NCI-H2107 treated with DMSO at 0.1 percent for 48 hours (cell line): ENCODE data around the gene MOGAT3.

Experiments
- DNase-seq: peaks from one replicate; lab custom pipeline; 2025; ENCODE audit not compliant: unreplicated experiment; lab: John Stamatoyannopoulos, UW

MOGAT3 gene, protein sequence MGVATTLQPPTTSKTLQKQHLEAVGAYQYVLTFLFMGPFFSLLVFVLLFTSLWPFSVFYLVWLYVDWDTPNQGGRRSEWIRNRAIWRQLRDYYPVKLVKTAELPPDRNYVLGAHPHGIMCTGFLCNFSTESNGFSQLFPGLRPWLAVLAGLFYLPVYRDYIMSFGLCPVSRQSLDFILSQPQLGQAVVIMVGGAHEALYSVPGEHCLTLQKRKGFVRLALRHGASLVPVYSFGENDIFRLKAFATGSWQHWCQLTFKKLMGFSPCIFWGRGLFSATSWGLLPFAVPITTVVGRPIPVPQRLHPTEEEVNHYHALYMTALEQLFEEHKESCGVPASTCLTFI

GRCh38 chr7:101200862-101201599 is at the start of gene MOGAT3:
Gene MOGAT3, minus strand, starts transcription at chr7:101201036. Its CDS starts 182 bp downstream, at chr7:101200854.
- DNase-seq = no peak

DNA sequence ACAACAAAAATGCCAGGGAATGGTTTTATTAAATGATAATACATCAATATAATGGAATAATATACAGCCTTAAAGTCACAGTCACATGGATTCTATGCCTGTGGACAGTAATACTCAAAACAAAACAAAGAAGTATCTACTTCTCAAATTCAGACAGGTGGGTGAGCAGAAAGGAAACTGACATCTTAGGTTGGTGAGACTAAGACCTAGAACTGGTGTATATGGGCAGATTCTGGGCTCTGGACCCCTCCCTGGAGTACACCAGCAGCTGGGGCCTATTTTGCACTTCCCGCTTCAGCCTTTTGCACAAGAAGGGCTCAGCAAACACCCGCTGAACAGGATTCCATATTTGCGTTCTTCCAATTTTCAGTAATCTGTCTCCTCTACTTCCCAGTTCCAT is 49.5 kb upstream of the MOGAT3 start:
- DNase-seq = no peak

DNA sequence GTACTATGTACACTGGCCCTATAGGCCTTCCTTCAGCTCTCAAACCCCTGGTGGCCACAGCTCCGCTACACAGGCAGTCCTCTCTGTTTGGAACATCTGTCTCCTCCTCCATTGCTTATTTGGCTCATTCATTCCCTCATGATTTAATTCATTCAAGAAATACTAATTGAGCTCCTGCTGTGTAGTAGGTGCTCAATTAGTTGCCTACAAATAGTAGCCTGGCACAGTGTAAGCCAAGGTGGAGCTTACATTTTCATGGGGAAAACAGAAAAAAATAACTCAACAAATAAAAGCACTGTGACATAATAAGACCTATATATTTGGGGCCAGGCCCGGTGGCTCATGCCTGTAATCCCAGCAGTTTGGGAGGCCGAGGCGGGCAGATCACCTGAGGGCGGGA is 47.4 kb upstream of the MOGAT3 start:
- DNase-seq = no peak

DNA sequence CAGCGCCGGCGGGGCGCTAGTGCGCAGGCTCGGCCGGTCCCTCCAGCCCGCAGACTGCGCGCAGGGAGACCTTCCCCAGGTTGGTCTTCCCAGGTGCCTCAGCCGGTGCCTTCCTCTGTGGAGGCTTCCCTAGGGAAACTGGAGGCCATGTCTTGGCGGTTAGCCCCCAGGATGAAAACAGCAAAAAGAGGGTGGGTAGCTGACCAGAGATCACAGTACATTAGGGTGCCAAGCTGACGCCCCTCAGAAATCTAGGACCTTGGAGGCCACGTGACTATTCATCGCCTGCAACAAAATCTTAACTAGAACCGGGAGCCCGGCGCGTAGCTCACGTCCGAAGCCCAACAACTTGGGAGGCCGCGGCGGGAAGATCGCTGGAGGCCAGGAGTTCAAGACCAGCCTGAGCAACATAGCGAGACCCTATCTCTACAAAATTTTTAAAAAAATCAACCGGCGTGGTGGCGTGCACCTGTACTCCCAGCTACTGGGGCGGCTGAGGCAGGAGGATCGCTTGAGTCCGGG is 44.4 kb upstream of the MOGAT3 start:
- DNase-seq = no peak

GRCh38 chr7:101244375-101245146 is 43.7 kb upstream of the MOGAT3 start, which contains the start of gene FIS1:
Gene FIS1, minus strand, starts transcription at chr7:101245081. Its CDS starts 77 bp downstream, at chr7:101245004.
- peak; percentile 87 for DNase-seq

- no peak for DNase-seq
These were observed 43.0 kb upstream of the MOGAT3 start for GRCh38 chr7:101243646-101244374.

DNA sequence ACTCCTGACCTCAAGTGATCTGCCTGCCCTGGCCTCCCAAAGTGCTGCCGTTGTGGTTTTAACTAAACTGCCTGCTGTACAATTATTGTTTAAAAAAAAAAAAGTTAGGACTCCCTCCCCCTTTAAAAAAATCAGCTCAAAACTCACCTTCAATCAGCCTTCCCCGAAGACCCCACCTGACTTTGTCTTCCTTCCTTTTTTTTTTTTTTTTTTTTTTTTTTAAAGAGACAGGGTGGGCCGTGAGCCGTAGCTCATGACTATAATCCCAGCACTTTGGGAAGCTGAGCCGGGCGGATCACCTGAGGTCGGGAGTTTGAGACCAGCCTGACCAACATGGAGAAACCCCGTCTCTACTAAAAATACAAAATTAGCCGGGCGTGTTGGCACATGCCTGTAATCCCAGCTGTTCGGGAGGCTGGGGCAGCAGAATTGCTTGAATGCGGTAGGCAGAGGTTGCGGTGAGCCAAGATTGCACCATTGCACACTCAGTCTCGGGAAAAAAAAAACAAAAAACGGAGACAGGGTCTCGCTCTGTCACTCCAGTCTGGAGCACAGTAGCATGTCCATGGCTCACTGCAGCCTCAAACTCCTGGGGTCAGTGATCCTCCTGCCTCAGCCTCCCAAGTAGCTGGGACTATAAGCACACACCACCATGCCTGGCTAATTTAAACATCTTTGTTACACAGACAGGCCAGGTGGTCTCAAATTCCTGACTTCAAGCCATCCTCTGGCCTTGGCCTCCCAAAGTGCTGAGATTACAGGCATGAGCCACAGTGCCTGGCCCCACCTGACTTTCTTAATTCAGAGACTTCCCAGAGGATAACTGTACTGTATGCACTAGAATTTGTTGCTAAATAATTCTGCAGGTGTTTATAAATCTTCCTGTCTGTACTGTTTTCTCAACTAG is 40.9 kb upstream of the MOGAT3 start:
- DNase-seq = no peak

GRCh38 chr7:101241015-101241363 is 40.2 kb upstream of the MOGAT3 start:
- no peak for DNase-seq

DNA sequence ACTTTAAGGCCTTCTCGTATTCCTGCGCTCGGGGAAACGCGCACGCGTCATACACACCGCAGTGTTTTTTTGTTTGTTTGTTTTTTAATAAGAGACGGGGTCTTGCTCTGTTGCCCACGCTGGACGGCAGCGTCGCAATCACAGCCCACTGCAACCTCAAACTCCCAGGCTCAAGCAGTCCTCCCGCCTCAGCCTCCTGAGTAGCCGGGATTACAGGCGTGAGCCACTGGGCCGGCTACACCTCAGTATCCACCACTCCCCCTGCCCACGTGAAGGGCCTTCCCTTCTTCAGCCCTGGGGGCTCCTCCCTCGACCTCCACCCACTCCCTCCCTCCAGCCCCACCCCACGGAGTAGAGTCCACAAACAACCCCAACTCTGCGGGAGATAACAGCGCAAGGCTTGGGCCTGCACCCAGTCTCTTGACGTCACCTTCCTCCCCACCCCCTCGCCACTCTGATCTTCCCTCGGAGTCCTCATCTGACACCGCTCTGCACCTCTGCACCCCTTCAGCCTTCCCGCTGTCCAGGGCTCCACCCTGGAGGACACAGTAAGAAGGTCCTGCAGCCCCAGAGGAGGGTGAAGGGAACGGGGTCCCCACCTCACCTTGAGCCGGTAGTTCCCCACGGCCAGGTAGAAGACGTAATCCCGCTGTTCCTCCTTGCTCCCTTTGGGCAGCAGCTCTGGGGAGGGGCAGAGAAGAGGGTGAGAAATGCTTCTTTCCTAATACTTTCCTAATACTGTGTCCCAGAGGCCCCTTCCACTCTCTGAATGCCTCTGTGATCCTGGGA is 39.6 kb upstream of the MOGAT3 start:
- DNase-seq = no peak

GRCh38 chr7:101239951-101240220 is 39.0 kb upstream of the MOGAT3 start:
- no peak for DNase-seq

DNA sequence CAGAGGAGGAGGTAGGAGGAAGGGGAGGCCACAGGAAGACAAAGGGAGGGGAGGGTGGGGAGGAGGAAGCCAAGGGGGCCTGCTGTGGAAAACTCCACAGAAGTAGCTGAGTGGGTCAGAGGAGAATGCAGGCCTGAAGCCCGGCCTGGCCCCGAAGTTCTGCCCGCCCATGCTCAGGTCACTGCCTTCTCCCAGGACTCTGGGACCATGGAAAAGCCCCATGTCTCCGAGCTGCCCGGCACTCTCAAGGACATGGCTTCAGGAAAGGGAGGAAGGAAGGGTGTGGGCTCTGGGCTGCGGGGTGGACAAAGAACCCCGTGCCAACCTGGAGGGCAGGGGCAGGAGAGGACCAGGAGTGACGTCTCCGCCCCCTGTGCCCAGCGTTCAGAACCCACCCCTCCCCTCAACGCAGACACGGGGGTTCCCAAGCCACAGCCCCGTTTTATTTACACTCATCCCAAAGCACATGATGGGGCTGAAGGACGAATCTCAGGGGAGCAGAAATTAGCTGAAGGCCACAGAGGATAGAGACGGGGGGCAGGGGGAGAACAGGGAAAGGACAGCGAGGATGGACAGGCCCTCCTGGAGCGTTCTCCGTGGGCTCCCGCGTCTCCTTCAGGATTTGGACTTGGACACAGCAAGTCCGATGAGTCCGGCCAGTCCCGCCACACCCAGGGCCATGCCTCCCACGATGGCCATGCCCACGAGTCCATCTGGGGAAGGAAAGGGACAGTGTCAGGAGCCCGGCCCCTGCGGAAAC is 38.5 kb upstream of the MOGAT3 start:
- no peak for DNase-seq

DNA sequence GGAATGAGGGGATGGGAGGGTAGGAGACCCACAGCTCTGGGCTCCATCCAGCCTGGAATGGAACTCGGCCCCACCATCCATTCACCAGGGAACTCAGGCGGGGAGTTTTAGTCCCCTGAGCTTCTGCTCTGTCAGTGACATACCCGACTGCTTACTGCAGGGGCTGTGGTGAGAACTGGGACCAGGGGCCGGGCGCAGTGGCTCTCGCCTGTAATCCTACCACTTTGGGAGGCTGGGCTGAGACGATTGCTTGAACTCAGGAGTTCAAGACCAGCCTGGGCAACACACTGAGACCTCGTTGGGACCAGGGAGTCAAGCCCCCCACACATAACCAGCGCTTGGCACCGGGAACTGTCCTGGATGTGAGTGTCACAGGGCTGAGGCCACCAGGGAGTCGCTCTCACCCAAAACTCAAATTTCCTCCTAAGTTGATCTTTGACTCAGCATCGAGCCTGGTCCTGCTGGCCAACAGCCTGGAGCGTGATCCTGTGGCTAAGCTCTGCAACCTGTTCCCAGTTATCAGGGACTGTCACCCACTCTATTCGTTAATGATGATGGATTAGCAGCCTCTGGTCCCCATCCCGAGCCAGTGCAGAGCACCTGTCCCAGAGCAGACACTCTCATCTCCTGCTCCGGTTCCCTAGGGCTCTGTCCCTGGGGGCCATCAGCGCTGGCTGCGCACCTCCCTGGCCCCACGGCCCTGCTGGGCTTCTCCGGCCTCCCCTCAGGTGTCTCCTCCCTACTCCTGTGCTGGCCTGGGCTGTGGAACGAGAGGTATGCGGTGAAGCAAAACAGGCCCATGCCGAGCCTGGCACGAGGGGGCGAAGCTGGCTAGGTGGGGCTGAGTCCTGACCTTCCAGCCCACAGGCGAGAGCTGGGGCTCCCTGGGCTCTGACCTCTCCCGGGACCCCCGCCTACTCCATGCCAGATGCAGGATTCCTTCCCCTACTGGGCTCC is 37.7 kb upstream of the MOGAT3 start:
- DNase-seq = no peak

GRCh38 chr7:101237206-101238067 is 36.6 kb upstream of the MOGAT3 start, which contains the start of gene CLDN15:
Gene CLDN15, minus strand, starts transcription at chr7:101237802. Its CDS starts 221 bp downstream, at chr7:101237581.
- no peak for DNase-seq

DNA sequence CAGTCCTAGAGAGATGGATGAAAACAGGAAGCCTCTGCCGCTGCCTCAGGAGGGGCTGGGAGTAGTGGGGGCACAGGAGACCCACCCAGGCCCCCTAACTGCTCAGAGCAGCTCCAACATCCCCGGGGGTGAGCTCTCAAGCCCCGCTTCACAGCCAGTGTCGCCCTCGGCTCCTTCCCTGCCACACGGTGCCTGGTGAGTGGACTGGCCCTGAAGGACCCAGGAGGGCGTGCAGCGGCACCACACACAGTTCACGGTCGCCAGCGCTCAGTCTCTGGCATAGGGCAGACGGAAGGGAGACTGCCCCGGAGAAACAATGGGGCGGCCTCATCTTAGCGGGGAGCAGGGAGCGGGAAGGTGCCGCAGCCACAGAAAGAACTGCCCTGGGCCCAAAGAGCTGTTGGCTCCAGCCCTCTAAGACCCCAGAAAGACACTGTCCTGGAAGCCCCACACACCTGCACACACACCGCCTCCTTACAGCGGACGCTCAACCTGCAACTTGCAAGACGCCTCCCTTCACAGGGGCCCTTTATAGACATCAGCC is 35.5 kb upstream of the MOGAT3 start:
- DNase-seq = no peak

- DNase-seq = no peak
These were observed 34.7 kb upstream of the MOGAT3 start for GRCh38 chr7:101235522-101235921.

DNA sequence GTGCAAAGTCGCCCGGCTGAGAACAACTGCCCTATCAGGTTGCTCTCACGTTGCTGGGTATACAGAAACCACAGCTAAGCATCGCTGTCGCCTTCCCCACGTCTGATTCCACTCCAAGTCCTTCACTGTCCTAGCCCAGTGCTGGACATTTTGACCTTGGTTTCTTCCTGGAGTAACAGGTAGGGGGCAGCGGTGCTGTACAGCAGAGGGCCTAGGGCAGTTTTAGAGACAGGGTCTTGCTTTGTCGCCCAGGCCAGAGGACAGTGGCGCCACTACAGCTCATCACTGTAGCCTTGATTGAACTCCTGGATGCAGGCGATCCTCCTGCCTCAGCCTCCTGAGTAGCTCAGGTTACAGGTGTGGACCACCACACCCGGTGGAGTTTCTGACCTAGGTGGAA is 34.2 kb upstream of the MOGAT3 start:
- DNase-seq = no peak
